Left ventricle myocardium inferior (tissue), 1 donor: ENCODE results near the gene NEXMIF. TPM values are rescaled to one million over a fixed set of nuclear protein-coding genes. Genes with fewer than 3 reads are reported as not detected.
"Not testable (repeated sequence)": the region's sequence is repeated elsewhere in the genome, so short reads cannot be mapped to it uniquely, and the experiment has no call there.

Experiments used
- DNase-seq: peaks from one replicate; pipeline ENCODE4 v3.0.0-alpha.2; 2020
- H3K27ac ChIP-seq: fragments of 200-600 bp; replicated peaks from 2 replicates; pipeline ENCODE4 v1.8.0; 2021
- H3K27me3 ChIP-seq: fragments of 200-600 bp; 2 replicates; pipeline ENCODE4 v1.8.0; 2021; ENCODE audit warnings: low read depth
- H3K36me3 ChIP-seq: fragments of 200-600 bp; 2 replicates; pipeline ENCODE4 v1.8.0; 2021
- H3K4me1 ChIP-seq: fragments of 200-600 bp; 2 replicates; pipeline ENCODE4 v1.8.0; 2021
- H3K4me3 ChIP-seq: fragments of 200-600 bp; 2 replicates; pipeline ENCODE4 v1.8.0; 2021; ENCODE audit warnings: mild to moderate bottlenecking, moderate library complexity
- H3K9me3 ChIP-seq: fragments of 200-600 bp; replicated peaks from 2 replicates; pipeline ENCODE4 v1.8.0; 2021
- CTCF ChIP-seq: fragments of 200-600 bp; IDR thresholded peaks from 2 replicates; pipeline ENCODE4 v1.8.0; 2021; ENCODE audit warnings: antibody characterized with exemption, mild to moderate bottlenecking, borderline replicate concordance
- intact Hi-C: fragments of 100-400 bp; cut with micrococcal nuclease; formaldehyde crosslinking; loops from one replicate; pipeline ENCODE4 v1.11.0; 2022
- total RNA-seq: library from RNA; stranded (reverse); fragmentation: NEBNext Ultra II Directional; extraction: Animal tissue kit (Norgen Biotek cat#: 25700); gene quantifications from one replicate; pipeline ENCODE4 v1.2.1, GENCODE V29; 2021
- donor health status: DM: no; HTN: yes; CAD: no; lungs with severe emphysema.

Gene NEXMIF
- total RNA-seq, 1 donor from 2014 or later = 0.19 TPM

GRCh38 chrX:74736450-74736849, 188.8 kb downstream of the NEXMIF start:
- intact Hi-C loops = no loop called here
- H3K36me3 ChIP-seq = no peaks in the 10 kb centered on the region
- H3K4me1 ChIP-seq = no peaks in the 10 kb centered on the region
- no peaks in the 10 kb centered on the region for H3K9me3 ChIP-seq
- no peak overlapping the region for H3K4me3 ChIP-seq
- no peaks in the 10 kb centered on the region for H3K27me3 ChIP-seq
- H3K27ac ChIP-seq = no peak overlapping the region
- no peak for DNase-seq
- TF ChIP-seq CTCF = no peak

GRCh38 chrX:74705269-74705668, 220.0 kb downstream of the NEXMIF start:
- Histone ChIP-seq H3K9me3 (peaks cover 4% of the 10 kb centered on the region), H3K4me1 (no peaks in the 10 kb centered on the region), H3K36me3 (no peaks in the 10 kb centered on the region), H3K27me3 (no peaks in the 10 kb centered on the region), H3K27ac (no peak overlapping the region), H3K4me3 (no peak overlapping the region)
- no peak for TF ChIP-seq CTCF
- intact Hi-C loops = no loop called here
- DNase-seq = no peak

- H3K36me3 ChIP-seq, DNase-seq, H3K4me3 ChIP-seq, H3K27me3 ChIP-seq, H3K9me3 ChIP-seq, H3K27ac ChIP-seq, H3K4me1 ChIP-seq, intact Hi-C loops: not testable (repeated sequence)
These were observed 223.9 kb downstream of the NEXMIF start for GRCh38 chrX:74701343-74701742.

GRCh38 chrX:74684466-74684865, 240.8 kb downstream of the NEXMIF start:
- no peak for DNase-seq
- no peak overlapping the region for H3K4me3 ChIP-seq
- H3K27ac ChIP-seq = no peak overlapping the region
- H3K27me3 ChIP-seq = no peaks in the 10 kb centered on the region
- peaks cover 16% of the 10 kb centered on the region for H3K9me3 ChIP-seq
- intact Hi-C loops = no loop called here
- no peaks in the 10 kb centered on the region for H3K4me1 ChIP-seq
- TF ChIP-seq CTCF = no peak
- no peaks in the 10 kb centered on the region for H3K36me3 ChIP-seq

Other genes starting within 250 kb of the NEXMIF start
- gene ABCB7, start 230.8 kb upstream of the NEXMIF start, total RNA-seq = 37.2 TPM